GM21390 (cell line): ENCODE results near the gene MANBA.
"Not testable (repeated sequence)": the region's sequence is repeated elsewhere in the genome, so short reads cannot be mapped to it uniquely, and the experiment has no call there.

Source experiments
- ATAC-seq: cut with Tn5 transposase; IDR thresholded peaks from one replicate; pipeline ENCODE4 v1.9.1; 2021; ENCODE audit not compliant: unreplicated experiment

Gene MANBA

DNA sequence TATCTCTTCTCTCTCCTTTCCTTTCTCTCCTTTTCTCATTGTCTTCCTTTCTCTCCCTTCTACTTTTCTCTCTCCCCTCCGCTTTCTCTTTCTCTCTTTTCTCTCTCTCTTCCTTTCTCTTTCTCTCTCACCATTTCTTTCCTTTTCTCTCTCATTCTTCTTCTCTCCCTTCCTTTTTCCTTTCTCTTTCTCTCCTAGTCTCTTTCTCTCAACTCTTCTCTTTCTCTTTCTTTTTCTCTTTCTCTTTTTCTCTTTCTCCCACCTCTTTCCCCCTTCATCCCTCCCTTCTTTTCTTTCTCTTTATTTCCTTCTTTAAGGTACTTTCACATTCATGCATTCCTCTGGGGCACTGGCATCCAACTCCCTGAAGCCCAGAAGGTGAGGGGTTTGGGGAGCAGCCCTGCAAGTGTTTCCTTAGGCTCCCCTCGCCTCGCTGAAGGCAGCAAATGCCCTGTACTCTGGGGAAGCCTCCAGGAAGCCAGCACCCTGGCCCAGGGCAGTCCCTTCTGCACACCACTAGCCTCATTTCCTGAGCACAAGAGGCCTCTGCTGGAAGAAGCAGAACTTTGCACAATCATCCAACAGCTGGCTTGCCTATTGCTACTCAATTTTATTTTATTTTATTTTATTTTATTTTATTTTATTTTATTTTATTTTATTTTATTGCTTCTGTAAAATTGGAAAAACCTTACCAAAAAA is 135.4 kb downstream of the MANBA start:
- peak; percentile 94 for ATAC-seq

DNA sequence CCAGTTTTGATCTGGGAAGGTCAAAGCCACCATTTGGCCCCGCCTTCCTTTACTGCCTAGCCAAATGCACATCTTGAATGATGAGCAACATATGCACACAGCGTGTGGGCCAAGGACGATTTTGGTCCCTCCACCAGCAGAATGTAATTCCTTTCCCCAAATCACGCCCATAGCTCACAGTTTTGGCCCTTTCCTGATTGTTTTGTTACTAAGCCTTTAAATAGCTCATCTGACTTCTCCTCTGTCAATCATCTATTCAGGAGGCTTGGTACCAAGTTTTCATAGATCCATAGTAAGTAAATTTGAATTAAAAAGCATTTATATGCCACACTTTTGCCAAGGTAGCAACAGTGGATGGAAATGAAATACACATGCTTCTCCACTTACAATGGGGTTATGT is 136.3 kb downstream of the MANBA start:
- no peak for ATAC-seq

DNA sequence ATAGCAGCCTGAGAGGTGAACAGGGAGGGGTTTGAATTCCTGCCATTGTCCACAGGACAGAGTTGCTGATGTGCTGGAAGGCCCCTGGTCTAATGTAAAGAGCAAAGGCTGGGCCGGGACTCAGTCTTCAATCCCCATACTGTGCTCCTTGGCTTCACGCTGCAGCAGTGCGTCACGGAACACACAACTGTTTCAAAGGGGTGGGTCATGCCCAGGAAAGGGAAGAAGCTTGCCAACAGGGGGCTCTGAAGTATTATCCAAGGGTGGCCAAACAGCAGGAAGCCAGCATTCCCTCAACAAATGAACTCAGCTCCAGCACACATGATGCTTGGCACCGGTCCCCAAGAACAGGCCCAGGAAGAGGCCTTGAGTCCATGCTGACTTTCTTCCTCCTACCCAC is 137.1 kb downstream of the MANBA start:
- no peak for ATAC-seq

DNA sequence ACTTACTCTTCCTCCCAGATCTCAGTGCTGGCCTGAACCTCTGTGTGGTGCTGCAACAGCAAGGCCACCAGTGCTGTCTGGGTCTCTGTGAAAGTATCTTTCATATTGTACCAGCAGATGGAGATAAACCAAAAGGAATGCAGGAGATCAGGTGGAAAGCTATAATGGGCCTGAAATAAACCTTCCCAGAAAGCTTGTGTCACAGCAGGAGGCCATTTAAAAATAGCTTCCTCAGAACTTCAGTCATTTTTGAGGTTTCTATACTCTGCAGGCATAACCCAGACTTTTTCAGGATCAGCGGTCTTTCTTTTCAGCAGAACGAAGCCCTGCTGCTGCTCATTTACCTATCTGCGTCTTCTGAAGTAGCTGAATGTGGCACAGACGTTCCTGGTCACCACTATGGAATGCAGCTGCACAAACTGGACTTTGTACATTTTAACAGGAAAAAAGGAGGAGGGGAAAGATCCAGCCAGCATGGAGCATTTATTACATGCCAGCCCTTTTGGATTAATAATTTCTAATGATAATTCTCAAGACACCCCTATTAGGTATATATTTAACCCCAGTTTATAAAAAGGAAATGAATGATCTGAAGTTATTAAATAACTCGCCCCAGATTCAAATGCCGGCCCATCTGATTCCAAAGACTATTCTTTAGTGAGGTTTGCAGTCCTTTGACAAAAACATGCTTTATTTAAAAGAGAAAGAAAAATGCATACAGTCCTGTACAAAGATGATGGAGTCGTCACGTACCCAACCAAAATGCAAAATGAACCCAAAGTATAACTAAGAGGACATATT is 139.9 kb downstream of the MANBA start:
- ATAC-seq, result no peak

DNA sequence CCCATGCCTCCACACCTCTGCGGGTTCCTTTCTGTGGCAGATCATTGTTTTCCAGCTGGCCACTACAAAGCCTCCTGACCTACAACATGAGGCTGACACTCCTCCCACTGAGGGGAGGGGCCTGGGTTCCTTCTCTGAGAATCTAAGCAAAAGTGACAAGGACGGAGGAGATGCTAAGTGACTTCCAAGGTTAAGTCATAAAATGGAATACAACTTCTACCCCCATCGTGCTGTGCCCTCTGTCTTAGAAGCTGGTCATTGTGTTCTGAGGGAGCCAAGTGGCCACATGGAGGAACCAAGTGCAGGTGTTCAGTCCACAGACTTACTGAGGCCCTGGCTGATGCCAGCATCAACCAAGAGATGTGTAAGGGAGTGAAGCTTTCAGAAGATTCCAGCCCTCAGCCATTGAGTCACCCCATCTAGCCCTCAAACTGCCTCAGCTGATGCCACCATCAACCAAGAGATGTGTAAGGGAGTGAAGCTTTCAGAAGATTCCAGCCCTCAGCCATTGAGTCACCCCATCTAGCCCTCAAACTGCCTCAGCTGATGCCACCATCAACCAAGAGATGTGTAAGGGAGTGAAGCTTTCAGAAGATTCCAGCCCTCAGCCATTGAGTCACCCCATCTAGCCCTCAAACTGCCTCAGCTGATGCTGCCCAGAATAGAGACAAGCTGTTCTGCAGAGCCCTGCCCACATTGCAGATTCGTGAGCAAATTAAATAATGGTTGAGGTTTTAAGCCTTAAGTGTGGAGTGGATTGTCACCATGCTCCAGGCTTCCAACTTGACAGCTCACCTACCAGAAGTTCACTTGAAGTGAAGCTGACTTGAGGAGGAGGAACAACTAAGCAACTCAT is 140.8 kb downstream of the MANBA start:
- not testable (repeated sequence) for ATAC-seq

DNA sequence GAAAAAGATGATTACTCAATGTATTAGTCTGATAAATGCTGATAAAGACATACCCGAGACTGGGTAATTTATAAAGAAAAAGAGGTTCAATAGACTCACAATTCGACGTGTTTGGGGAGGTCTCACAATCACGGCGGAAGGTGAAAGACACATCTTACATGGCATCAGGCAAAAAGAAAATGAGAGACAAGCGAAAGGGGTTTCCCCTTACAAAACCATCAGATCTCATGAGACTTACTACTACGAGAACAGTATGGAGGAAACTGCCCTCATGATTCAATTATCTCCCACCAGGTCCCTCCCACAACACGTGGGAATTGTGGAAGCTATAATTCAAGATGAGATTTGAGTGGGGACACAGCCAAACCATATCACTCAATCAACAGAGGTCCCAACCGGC is 141.7 kb downstream of the MANBA start:
- ATAC-seq, result not testable (repeated sequence)

DNA sequence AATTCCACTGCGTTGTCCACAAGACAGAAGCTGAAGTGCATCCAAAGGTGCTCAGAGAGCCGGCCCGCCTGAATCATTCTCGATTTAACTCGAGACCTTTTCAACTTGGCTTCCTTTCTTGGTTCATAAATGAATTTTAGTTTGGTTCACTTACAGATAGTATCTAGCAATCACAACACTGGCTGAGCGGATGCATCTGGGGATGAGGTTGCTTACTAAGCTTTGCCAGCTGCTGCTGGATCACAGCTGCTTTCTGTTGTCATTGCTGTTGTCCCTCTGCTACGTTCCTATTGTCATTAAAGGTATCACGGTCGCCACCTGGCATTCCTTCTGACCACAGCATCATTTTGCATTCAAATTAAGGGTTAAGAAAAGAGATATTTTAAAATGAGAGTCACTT is 144.1 kb downstream of the MANBA start:
- no peak for ATAC-seq

DNA sequence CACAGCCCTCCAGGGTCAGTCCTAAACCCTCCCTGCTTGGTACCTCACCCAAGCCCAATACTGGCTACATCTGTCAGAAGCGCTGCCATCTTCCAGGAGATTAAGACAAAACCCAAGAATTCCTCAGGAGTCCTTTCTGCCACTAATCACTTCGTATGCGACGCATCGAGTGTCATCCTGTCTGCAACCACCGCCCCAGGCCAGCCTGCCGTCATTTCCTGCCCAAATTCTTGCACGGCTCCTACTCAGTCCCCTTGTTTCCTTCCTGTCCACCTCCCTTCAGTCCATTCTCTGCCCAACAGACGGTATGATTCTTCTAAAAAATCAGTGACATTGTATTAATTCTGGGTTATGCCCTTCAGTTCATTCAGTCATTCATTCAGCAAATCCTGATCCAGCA is 146.0 kb downstream of the MANBA start:
- no peak for ATAC-seq

DNA sequence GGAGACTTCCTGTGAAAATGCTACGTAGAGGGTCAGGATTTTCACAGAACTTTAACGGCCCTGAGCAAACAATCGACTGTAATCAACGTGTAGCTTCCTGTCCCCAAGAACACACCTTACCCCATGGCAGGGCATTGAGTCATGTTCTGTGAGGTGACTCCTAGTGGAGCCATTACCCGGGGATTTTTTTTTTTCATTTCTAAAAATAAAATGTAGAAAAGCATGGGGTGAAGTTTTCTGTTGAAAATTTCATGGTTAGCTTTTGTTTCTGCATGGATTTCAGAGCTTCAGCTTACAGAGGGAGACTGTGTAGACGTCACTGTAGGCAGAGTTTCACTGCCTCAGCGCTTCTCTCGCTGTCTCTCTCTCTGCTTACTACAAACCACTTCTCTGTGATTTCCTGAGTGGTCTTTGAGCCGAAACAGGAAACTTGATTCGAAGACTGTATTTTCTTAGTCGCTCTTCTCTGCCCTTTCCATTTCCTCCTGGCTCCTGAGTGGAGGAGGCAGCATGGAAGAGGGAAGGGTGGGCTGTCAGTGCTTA is 147.9 kb downstream of the MANBA start:
- ATAC-seq, result peak; percentile 58

DNA sequence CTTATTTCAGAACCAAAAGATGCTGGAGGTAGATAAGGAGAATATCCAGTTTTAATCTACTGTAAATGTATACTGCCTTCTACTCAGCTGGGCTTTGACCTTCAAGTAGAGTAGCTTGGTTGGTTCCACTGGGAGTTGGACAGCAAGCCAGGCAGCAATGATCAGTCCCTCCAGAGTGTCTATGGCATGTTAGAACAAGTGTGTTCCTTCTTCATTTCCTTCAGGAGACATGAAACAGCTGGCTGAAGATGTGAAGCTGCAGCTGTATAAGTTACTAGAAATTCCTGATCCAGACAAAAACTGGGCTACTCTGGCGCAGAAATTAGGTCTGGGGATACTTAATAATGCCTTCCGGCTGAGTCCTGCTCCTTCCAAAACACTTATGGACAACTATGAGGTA is 148.6 kb downstream of the MANBA start:
- ATAC-seq, result no peak

DNA sequence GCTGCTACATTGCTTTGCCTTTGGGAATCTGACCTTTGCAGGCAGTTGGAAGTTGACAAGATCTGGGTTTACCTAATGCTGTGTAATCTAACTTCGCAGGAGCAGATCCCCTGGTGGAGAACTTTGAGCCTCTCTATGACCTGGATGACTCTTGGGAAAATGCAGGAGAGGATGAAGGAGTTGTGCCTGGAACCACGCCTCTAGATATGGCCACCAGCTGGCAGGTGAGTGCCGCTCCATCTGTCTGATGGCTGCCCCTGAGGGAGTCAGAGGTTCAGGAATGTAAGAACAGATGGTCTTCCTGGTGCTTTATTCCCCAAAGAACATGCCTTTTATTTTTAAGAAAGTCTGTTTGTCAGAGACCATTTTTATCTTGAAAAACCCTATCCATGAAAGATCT is 150.3 kb downstream of the MANBA start:
- ATAC-seq, result no peak

DNA sequence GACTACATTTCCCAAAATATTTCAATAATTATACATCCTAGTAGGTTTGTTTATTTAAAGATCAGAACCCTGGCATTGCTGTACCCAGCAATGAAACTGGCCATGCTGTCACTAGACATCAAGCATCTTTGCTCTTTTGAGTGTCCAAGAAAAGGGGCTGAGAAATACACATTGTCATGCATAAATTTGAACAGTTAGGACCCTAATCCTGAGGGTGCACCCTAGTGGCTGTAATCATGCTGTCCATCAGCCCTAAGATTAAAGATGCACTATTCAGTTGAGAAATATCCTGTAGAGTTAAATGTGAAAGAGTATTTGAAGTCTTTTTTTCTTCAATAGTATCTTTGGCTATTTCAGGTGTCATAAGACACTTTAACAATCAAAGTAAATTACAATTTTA is 150.8 kb downstream of the MANBA start:
- ATAC-seq, result no peak

DNA sequence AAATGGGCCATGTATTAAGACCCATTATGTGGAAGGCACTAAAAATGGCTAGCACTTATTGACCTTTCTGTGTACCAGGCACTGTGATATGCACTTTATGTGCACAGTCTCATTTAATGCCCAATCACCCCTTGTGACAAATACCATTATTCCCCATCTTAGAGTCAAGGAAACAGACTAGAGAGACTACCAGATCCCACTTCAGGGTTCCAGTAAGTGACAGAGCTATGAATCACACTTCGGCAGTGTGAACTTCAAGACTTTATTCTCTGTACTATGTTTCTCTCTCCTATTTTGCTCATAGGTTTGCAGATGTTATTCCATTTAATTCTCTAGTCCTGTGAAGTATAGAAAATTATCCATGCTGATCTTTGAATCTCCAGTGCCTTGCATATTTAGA is 152.6 kb downstream of the MANBA start:
- no peak for ATAC-seq

DNA sequence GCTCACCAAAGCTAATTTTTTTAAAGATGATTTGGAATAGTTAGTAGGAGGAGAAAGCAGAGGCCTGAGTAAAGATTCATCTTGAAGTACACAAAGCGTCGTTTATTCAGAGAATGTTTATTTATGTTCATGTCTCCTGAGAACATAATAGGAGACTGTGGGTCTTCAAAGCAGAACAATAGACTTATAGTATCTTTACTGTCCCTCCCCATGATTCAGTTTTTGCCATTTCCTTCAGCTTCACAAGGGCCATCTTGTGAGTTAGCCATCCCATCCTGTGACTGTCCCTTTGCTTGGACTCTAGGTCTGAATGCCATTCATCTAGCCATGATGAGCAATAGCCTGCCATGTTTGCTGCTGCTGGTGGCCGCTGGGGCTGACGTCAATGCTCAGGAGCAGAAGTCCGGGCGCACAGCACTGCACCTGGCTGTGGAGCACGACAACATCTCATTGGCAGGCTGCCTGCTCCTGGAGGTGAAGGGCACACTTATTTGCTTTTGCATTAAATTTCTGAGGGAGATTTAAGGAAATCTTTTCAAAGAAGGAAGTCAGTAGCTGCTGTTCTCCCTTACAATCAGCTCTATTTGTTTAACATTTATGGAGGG is 153.8 kb downstream of the MANBA start:
- ATAC-seq, result no peak

DNA sequence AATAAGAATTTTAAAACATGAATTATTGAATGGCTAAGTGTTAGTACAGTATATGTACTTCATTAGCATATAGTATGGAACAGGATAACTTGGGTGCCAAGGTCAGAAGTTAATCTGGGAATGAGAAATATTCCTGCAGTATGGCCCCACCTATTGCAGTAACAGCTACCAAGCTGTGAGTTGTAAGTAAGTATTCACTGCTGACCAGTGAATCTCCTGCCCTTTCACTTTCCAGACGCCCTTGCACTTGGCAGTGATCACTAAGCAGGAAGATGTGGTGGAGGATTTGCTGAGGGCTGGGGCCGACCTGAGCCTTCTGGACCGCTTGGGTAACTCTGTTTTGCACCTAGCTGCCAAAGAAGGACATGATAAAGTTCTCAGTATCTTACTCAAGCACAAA is 154.5 kb downstream of the MANBA start:
- no peak for ATAC-seq

DNA sequence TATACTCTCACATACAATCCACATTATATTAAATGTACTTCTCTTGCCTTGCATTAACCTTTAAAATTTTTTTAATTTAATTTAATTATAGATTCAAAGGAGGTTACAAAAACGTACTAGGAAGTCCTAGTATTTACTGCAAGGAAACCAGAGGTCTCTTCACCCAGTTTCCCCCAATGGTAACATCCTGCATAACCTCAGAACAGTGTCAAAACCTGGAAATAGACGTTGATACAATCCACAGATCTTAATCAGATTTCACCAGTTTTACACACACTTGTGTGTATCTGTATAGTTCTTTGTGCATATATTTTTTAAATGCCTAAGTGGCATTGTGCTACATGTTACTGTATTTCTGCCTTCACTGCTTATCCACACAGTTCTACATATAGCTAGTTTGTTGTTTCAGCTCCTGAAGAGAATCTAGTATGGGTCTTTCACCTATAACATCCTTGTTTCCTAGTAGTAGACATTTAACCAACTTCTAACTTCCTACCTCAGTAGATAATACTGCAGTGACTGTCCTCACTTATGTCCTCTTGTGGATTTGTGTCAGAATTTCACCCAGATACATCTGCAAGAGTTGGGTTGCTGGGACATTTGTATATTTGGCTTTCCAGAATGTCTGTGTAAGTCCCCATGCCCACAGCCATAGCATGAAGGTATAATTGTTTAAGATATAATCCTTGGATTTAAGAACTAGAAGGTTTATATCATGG is 156.4 kb downstream of the MANBA start:
- no peak for ATAC-seq

DNA sequence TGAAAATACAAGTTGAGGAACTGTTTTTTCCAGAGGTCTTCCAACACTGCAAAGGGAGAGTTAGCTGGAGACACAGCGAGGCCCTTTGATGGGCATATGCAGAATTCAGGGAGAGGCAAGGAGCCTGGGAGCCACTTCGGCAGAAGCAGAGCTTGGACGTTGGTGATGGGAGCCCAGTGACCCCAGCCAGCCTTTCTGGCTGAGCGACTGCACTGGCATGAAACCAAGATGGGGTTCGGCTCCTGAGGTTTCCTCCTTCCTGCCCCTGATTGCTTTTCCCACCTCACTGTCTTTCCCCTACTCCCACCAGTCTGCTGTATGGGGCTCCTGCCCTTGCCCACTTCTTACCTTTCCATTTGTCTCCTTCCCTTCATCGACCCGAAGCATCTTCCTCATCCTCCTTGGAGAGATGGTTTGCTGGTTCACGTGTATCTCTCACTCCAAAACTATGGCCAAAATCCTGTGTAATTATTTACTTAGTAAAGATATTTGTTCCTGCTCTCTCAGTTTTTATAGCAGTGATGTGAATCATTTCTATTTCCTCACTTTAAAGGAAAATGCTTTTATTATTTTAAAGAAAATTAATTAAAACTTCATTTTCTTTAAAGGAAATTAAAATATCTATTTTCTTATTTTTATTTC is 159.1 kb downstream of the MANBA start:
- ATAC-seq, result no peak

DNA sequence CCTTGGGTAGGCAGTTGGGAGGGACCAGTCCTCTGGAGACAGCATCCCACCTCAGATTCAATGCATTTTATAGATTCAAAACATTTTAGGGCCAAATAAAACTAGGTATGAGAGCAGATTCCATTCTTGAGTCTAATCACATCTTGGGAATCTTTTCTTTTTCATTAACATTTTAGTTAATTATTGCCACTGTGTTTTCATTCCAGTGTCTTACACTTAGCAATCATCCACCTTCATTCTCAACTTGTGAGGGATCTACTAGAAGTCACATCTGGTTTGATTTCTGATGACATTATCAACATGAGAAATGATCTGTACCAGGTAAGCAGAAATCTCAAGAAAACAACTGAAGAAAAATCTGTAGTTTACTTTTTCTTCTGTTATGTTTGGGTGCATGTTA is 160.1 kb downstream of the MANBA start:
- no peak for ATAC-seq

DNA sequence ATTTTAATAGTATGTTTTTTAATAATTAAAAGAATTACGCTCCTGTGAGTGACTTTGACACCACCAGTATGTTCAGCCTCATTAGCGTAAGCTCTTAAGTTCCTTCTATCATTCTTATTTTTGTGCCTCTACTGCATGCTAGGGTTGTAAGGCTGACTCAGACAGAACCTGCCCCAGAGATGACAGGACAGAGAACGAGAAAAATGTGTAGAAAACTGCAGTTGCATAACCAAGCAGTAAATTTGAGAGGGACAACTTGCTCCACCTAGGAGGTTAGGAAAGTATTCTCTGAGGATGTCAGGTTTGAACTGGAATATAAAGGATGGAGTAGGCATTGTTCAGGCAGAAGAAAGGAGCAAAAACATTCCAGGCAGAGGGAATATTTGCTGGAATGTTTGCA is 160.9 kb downstream of the MANBA start:
- ATAC-seq, result no peak

DNA sequence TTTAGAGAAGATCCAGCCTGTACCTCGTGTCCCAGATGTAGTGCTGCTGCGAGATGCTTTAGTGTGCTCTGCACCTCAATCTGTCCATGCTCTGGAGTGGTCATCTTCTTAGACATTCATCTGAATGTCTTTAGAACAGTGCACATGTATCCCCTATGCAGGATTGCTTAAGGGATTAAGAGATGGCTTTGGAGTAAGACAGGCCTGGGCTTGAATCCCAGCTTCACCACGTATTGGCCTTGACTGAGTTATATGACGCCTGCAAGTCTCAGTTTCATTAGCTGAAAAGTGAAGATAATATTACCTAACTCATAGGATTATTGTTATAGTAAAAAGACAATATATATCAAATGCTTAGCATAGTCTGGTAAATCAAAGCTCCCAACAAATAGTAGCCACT is 161.3 kb downstream of the MANBA start:
- ATAC-seq, result no peak
